Measurements from ENCODE around the gene MRTFB. TPM values are rescaled to one million over a fixed set of nuclear protein-coding genes. Genes with fewer than 3 reads are reported as not detected.

Gene MRTFB
- total RNA-seq, 1 experiment from 2014 or later, result 67.3 TPM

GRCh38 chr16:14100825-14101224 is 29.7 kb downstream of the MRTFB start:
- peaks cover 71% of the 10 kb centered on the region for H3K4me1 Mint-ChIP-seq (ENCODE audit: low read depth, unreplicated experiment)
- intact Hi-C loops (cut with micrococcal nuclease; ENCODE audit: unreplicated experiment), result loop anchor here (2.0 to 5.0 kb wide), 3 partner anchors 16 to 179 kb away; partner anchors contain the start of gene ERCC4
- CTCF ChIA-PET, result interaction anchor here (0.6 kb wide), 1 partner anchor 9 kb away, joined by 3 read pairs; no protein-coding TSS in a partner anchor
- no TSS peak for BruUV-seq (replicated peaks)
- H3K36me3 Mint-ChIP-seq (ENCODE audit: insufficient read depth, unreplicated experiment), result peaks cover 13% of the 10 kb centered on the region
- no peak for DNase-seq
- no peak for TF ChIP-seq CTCF (IDR thresholded peaks at IDR 0.05; ENCODE audit: unreplicated experiment)
- no peaks in the 10 kb centered on the region for H3K9me3 Mint-ChIP-seq (ENCODE audit: low read depth, unreplicated experiment)
- no peak overlapping the region for H3K4me3 Mint-ChIP-seq (ENCODE audit: low read depth, unreplicated experiment)
- no peaks in the 10 kb centered on the region for H3K27me3 Mint-ChIP-seq (ENCODE audit: unreplicated experiment)
- peak overlapping the region; percentile 5 for H3K27ac Mint-ChIP-seq (ENCODE audit: unreplicated experiment)

- Mint-ChIP-seq H3K4me3 (ENCODE audit: low read depth, unreplicated experiment) (no peak overlapping the region), H3K36me3 (ENCODE audit: insufficient read depth, unreplicated experiment) (peaks cover 8% of the 10 kb centered on the region), H3K9me3 (ENCODE audit: low read depth, unreplicated experiment) (no peaks in the 10 kb centered on the region), H3K4me1 (ENCODE audit: low read depth, unreplicated experiment) (peaks cover 71% of the 10 kb centered on the region), H3K27ac (ENCODE audit: unreplicated experiment) (peak overlapping the region; percentile 5), H3K27me3 (ENCODE audit: unreplicated experiment) (no peaks in the 10 kb centered on the region)
- intact Hi-C loops (cut with micrococcal nuclease; ENCODE audit: unreplicated experiment), result loop anchor here (2.0 to 5.0 kb wide), 3 partner anchors 15 to 179 kb away; partner anchors contain the start of gene ERCC4
- CTCF ChIA-PET, result interaction anchor here (0.6 kb wide), 1 partner anchor 8 kb away, joined by 3 read pairs; no protein-coding TSS in a partner anchor
- no peak for TF ChIP-seq CTCF (IDR thresholded peaks at IDR 0.05; ENCODE audit: unreplicated experiment)
- no peak for DNase-seq
- BruUV-seq (replicated peaks), result no TSS peak
Measured at GRCh38 chr16:14101415-14101814, 30.3 kb downstream of the MRTFB start.

- BruUV-seq (replicated peaks), result no TSS peak
- intact Hi-C loops (cut with micrococcal nuclease; ENCODE audit: unreplicated experiment), result loop anchor here (5.0 kb wide), 2 partner anchors 34 to 181 kb away; partner anchors contain the start of gene ERCC4
- H3K27me3 Mint-ChIP-seq (ENCODE audit: unreplicated experiment), result no peaks in the 10 kb centered on the region
- H3K36me3 Mint-ChIP-seq (ENCODE audit: insufficient read depth, unreplicated experiment), result no peaks in the 10 kb centered on the region
- no peak for TF ChIP-seq CTCF (IDR thresholded peaks at IDR 0.05; ENCODE audit: unreplicated experiment)
- H3K4me3 Mint-ChIP-seq (ENCODE audit: low read depth, unreplicated experiment), result no peak overlapping the region
- no peak for DNase-seq
- CTCF ChIA-PET, result interaction anchor here (0.6 kb wide), 1 partner anchor 200 kb away, joined by 3 read pairs; no protein-coding TSS in a partner anchor
- no peak overlapping the region for H3K27ac Mint-ChIP-seq (ENCODE audit: unreplicated experiment)
- H3K9me3 Mint-ChIP-seq (ENCODE audit: low read depth, unreplicated experiment), result no peaks in the 10 kb centered on the region
- peaks cover 55% of the 10 kb centered on the region for H3K4me1 Mint-ChIP-seq (ENCODE audit: low read depth, unreplicated experiment)
Measured at GRCh38 chr16:14102925-14103720, 32.0 kb downstream of the MRTFB start.

GRCh38 chr16:14104066-14104465 is 32.9 kb downstream of the MRTFB start:
- H3K36me3 Mint-ChIP-seq (ENCODE audit: insufficient read depth, unreplicated experiment), result no peaks in the 10 kb centered on the region
- intact Hi-C loops (cut with micrococcal nuclease; ENCODE audit: unreplicated experiment), result loop anchor here (5.0 kb wide), 2 partner anchors 33 to 182 kb away; partner anchors contain the start of gene ERCC4
- H3K9me3 Mint-ChIP-seq (ENCODE audit: low read depth, unreplicated experiment), result no peaks in the 10 kb centered on the region
- peaks cover 49% of the 10 kb centered on the region for H3K4me1 Mint-ChIP-seq (ENCODE audit: low read depth, unreplicated experiment)
- no peak for DNase-seq
- no peak overlapping the region for H3K4me3 Mint-ChIP-seq (ENCODE audit: low read depth, unreplicated experiment)
- BruUV-seq (replicated peaks), result no TSS peak
- H3K27ac Mint-ChIP-seq (ENCODE audit: unreplicated experiment), result no peak overlapping the region
- CTCF ChIA-PET, result no interaction called here
- no peaks in the 10 kb centered on the region for H3K27me3 Mint-ChIP-seq (ENCODE audit: unreplicated experiment)
- TF ChIP-seq CTCF (IDR thresholded peaks at IDR 0.05; ENCODE audit: unreplicated experiment), result no peak
